ENCODE measurements around the gene CD109.

DNA sequence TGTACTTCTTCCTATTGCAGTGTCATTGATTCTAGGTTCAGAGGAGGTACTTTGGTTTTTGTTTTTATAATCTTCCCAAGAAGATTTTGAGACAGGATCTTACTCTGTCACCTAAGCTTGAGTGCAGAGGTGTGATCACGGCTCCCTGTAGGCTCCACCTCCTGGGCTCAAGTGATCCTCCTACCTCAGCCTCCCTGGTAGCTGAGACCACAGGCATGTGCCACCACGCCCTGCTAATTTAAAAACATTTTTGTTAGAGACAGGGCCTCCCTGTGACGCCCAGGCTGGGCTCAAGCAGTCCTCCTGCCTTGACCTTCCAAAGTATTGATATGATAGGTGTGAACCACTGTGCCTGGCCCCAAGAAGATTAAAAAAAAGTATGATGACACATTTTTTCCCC is 38.8 kb upstream of the CD109 start:
- TF ChIP-seq, protein P1, sequence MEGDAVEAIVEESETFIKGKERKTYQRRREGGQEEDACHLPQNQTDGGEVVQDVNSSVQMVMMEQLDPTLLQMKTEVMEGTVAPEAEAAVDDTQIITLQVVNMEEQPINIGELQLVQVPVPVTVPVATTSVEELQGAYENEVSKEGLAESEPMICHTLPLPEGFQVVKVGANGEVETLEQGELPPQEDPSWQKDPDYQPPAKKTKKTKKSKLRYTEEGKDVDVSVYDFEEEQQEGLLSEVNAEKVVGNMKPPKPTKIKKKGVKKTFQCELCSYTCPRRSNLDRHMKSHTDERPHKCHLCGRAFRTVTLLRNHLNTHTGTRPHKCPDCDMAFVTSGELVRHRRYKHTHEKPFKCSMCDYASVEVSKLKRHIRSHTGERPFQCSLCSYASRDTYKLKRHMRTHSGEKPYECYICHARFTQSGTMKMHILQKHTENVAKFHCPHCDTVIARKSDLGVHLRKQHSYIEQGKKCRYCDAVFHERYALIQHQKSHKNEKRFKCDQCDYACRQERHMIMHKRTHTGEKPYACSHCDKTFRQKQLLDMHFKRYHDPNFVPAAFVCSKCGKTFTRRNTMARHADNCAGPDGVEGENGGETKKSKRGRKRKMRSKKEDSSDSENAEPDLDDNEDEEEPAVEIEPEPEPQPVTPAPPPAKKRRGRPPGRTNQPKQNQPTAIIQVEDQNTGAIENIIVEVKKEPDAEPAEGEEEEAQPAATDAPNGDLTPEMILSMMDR (conservative IDR thresholded peaks at IDR 0.05; ENCODE audit: low read depth, low read length) = no peak
- no peak for TF ChIP-seq EZH2 (IDR thresholded peaks at IDR 0.05; ENCODE audit: borderline replicate concordance, low read depth, low read length, poor library complexity, severe bottlenecking)

Data from A673 (cell line).